GM23248 (cell line): Measurements from ENCODE around the gene NFKBIE.

Experiments used
- EZH2 ChIP-seq: fragments of 200-600 bp; sonication (generic); IDR thresholded peaks from 2 replicates; pipeline ENCODE4 v1.6.1; 2018; ENCODE audit warnings: antibody characterized with exemption, mild to moderate bottlenecking; ENCODE audit not compliant: insufficient read depth, poor library complexity, severe bottlenecking
- EZH2phosphoT487 ChIP-seq: fragments of 200-600 bp; sonication (generic); IDR thresholded peaks from 2 replicates; pipeline ENCODE4 v1.6.1; 2018; ENCODE audit warnings: antibody characterized with exemption, moderate library complexity, mild to moderate bottlenecking, low read depth; ENCODE audit not compliant: insufficient read depth

- TF ChIP-seq EZH2 (no peak), EZH2phosphoT487 (no peak)
These were observed 16.1 kb downstream of the NFKBIE start for GRCh38 chr6:44249082-44249748.
